ENCODE data around the gene ATIC.

The ATIC gene

DNA sequence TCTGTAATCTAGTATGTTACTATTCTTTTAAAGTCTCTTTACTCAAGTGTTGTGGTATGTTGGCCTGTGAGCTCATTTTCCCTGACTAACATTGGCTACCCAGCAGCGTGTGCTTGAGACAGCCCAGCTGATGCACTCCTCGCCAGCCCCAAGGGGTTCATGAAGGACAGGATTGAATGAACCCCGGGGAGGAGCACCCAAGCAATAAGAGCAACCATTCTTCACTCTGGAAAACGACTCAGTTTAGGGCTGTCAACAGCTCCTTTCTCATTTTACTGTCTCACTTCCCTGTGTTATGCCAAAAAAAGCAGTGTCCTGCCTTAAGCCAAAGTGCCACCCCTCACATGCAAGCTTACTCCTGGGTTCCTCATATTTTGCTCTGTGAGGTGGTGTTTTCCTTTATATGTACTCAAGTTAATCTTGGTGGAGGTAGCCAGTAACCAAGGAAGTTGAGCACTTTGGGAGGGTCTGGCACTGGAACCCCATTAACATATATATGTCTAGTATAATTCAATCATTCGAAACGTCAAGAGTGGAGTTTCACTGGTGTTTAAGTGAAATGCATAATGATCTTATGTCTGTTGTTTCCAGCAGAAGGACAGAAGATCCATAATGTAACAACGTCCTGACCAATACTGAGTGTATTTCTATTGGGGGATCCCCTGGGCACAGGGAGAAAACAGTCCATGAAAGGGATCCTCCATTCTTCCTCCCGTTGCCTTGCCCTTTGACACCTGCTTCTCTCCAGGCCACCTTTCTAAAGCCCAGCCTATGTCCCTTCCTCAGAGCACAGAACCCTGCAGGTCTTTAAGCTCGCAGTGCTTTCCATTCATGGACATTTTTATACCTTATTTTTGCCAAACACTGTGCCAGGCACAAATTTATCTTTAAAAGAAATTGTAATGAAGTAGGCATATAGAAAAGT is 43.2 kb downstream of the ATIC start:
- TF ChIP-seq, protein P1, sequence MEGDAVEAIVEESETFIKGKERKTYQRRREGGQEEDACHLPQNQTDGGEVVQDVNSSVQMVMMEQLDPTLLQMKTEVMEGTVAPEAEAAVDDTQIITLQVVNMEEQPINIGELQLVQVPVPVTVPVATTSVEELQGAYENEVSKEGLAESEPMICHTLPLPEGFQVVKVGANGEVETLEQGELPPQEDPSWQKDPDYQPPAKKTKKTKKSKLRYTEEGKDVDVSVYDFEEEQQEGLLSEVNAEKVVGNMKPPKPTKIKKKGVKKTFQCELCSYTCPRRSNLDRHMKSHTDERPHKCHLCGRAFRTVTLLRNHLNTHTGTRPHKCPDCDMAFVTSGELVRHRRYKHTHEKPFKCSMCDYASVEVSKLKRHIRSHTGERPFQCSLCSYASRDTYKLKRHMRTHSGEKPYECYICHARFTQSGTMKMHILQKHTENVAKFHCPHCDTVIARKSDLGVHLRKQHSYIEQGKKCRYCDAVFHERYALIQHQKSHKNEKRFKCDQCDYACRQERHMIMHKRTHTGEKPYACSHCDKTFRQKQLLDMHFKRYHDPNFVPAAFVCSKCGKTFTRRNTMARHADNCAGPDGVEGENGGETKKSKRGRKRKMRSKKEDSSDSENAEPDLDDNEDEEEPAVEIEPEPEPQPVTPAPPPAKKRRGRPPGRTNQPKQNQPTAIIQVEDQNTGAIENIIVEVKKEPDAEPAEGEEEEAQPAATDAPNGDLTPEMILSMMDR (IDR thresholded peaks at IDR 0.05; ENCODE audit: borderline replicate concordance, insufficient read depth, low read depth, low read length) = no peak
- no peak overlapping the region for H3K4me3 ChIP-seq (ENCODE audit: low read depth, low read length)

DNA sequence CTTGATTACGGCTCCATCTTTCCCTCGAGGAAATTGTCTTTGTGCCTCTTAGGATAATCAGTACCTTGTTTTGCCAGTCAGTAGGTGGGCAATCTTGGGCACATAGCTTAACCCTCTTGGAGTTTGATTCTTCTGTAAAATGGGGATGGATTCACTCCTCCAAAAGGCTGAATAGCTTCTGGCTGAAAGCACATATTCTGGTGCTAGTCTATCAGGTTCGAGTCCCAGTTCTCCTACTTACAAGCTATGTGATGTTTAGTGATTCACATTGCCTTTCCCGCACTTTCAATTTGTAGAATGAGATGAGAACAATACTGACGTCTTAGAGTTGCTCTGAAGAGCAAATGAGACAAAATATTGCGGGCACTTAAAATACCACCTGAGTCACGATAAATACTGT is 43.9 kb downstream of the ATIC start:
- TF ChIP-seq, protein P1 (IDR thresholded peaks at IDR 0.05; ENCODE audit: borderline replicate concordance, insufficient read depth, low read depth, low read length) = no peak
- no peak overlapping the region for H3K4me3 ChIP-seq (ENCODE audit: low read depth, low read length)

DNA sequence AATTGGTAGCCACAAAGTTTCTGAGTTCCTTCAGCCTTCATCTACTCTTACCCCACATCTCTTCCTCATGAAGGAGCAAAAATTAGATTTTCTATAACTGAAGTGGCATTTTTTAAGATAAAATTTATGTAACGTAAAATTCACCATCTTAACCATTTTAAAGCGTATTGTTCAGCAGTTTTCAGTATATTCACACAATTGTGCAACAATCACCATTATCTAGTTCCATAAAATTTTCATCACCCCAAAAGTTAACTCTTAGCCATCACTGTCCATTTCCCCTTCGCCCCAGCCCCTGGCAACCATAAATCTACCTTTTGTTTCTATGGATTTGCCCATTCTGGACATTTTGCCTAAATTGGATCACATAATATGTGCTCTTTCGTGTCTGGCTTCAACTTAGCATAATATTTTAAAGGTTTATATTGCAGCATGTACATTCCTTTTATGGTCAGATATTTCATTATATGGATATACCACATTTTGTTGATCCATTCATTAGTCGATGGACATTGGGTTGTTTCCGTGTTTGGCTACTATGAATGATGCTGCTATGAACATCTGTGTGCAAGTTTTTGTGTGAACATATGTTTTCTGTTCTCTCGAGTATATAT is 44.6 kb downstream of the ATIC start:
- TF ChIP-seq, protein P1 (IDR thresholded peaks at IDR 0.05; ENCODE audit: borderline replicate concordance, insufficient read depth, low read depth, low read length) = no peak
- no peak overlapping the region for H3K4me3 ChIP-seq (ENCODE audit: low read depth, low read length)

DNA sequence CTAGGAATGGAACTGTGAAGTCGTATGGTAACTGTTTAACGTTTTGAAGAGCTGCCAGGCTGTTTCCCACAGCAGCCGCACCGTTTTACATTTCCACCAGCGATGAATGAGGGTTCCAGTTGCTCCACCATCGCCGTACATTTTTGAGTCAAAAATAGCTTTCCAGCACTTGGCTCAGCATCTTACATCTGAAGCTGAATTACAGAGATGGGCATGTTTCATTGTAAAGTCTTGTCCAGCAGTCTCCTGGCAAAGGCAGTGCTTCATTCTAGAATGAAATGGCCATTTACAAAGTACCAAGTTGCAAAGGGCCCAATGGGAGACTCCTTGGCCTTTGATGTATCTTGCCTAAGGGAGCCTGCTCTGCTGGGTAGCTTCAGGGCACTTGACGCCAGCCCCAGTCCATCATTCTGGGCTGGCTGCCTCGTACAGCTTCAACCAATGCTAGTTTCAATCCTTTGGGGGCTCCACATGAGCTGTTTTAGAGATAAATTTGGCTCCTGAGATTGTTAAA is 45.1 kb downstream of the ATIC start:
- no peak overlapping the region for H3K4me3 ChIP-seq (ENCODE audit: low read depth, low read length)
- TF ChIP-seq, protein P1 (IDR thresholded peaks at IDR 0.05; ENCODE audit: borderline replicate concordance, insufficient read depth, low read depth, low read length) = no peak

DNA sequence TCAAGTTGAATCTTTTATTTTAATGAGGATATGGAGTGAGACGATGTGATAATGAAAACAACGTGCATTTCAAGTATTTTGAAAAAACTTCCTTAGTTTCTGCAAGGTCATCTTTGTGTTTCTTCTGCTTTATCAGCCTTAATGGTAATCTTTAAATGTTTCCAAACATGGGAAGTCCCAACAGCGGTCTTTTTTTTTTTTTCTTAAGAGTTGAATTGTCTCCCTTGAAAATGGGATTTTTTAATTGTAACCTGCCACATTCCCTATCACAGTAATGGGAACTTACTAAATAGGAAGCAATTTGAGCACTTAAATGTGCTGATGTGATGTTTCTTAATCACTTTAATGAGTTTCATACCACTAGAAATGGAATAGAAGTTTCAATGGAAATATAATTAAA is 45.8 kb downstream of the ATIC start:
- TF ChIP-seq, protein P1 (IDR thresholded peaks at IDR 0.05; ENCODE audit: borderline replicate concordance, insufficient read depth, low read depth, low read length) = no peak
- H3K4me3 ChIP-seq (ENCODE audit: low read depth, low read length) = no peak overlapping the region

DNA sequence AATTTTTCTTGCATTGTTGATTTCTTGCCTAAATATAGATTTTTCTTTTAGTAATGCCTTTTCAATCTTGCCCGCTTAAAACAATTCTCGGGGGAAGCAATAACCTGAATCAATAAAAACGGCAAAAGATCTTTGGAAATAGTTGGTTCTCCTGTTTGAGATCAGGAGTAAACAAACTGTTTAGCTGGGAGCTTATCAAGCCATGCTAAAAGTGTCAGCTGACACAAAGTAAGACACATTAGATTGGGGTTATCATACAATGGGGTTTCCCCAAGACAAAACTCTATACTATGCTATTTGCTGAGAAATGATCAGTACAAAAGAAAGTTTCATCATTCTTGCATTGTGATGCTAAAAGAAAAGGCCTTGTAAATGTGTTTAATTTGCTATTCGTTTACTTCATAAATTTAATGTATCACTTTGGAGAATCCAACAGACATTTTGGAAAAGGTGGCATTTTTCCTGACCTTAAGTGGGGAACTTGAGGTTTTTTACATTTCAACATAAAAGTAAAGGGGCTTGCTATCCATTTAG is 46.5 kb downstream of the ATIC start:
- no peak overlapping the region for H3K4me3 ChIP-seq (ENCODE audit: low read depth, low read length)
- TF ChIP-seq, protein P1 (IDR thresholded peaks at IDR 0.05; ENCODE audit: borderline replicate concordance, insufficient read depth, low read depth, low read length) = no peak

All from GM12875 (cell line).